CD14-positive monocyte (primary cell): ENCODE measurements around the gene PLOD2. TPM values are rescaled to one million over a fixed set of nuclear protein-coding genes. Genes with fewer than 3 reads are reported as not detected.

ENCODE experiments used
- DNase-seq, 3 donors: peaks; one replicate each; pipeline ENCODE4 v3.0.0-alpha.2; 2011 to 2022
- H2AFZ ChIP-seq: 2 replicates; pipeline ENCODE4 v1.6.0; 2012; ENCODE audit warnings: mild to moderate bottlenecking, low read depth, low read length, inconsistent platforms; ENCODE audit not compliant: insufficient read depth, poor library complexity, severe bottlenecking
- H3K27ac ChIP-seq, 2 donors: 1 replicate in 1 of 2; 2 replicates in 1 of 2; pipeline ENCODE4 v1.5.1; 2012 to 2013; ENCODE audit warnings: low read length in 2 of 2, control low read depth in 1 of 2, inconsistent platforms in 1 of 2, low read depth in 1 of 2, mild to moderate bottlenecking in 1 of 2
- H3K27me3 ChIP-seq, 2 donors: one replicate each; pipeline versions ENCODE4 v1.6.0 to v1.6.1; 2011 to 2013; ENCODE audit warnings: low read length in 2 of 2; ENCODE audit not compliant: control insufficient read depth in 2 of 2, insufficient read depth in 2 of 2
- H3K36me3 ChIP-seq, 2 donors: replicated peaks in 1 of 2; 1 replicate in 1 of 2; 2 replicates in 1 of 2; pipeline versions ENCODE4 v1.5.1 to v1.6.1; 2012 to 2013; ENCODE audit warnings: low read length in 2 of 2, control low read depth in 1 of 2, inconsistent platforms in 1 of 2, mild to moderate bottlenecking in 1 of 2; ENCODE audit not compliant: insufficient read depth in 2 of 2, control insufficient read depth in 1 of 2
- H3K4me1 ChIP-seq, 2 donors: 1 replicate in 1 of 2; 2 replicates in 1 of 2; pipeline versions ENCODE4 v1.5.1 to v1.6.1; 2012 to 2013; ENCODE audit warnings: low read length in 2 of 2, control low read depth in 1 of 2, inconsistent platforms in 1 of 2, mild to moderate bottlenecking in 1 of 2, moderate library complexity in 1 of 2; ENCODE audit not compliant: insufficient read depth in 2 of 2, control insufficient read depth in 1 of 2
- H3K4me2 ChIP-seq: replicated peaks from 2 replicates; pipeline ENCODE3; 2012; ENCODE audit warnings: low read length, moderate library complexity, mild to moderate bottlenecking; ENCODE audit not compliant: poor library complexity, severe bottlenecking; ENCODE audit errors: extremely low read depth
- H3K4me3 ChIP-seq, 3 experiments: fragments of 200-600 bp in 1 of 3; sonication (generic) in 1 of 3; replicated peaks in 1 of 3; 1 replicate in 2 of 3; 2 replicates in 1 of 3; pipeline ENCODE4 v1.5.1; 2011 to 2013; ENCODE audit warnings: low read length in 3 of 3, mild to moderate bottlenecking in 3 of 3, control low read depth in 2 of 3, low read depth in 2 of 3, inconsistent platforms in 1 of 3, moderate library complexity in 1 of 3
- H3K79me2 ChIP-seq: 2 replicates; pipeline ENCODE4 v1.6.0; 2012; ENCODE audit warnings: mild to moderate bottlenecking, control low read depth, inconsistent platforms, low read length, moderate library complexity; ENCODE audit not compliant: insufficient read depth
- H3K9ac ChIP-seq: 2 replicates; pipeline ENCODE4 v1.6.0; 2017; ENCODE audit warnings: low read length, mild to moderate bottlenecking; ENCODE audit not compliant: insufficient read depth, poor library complexity, severe bottlenecking
- H3K9me3 ChIP-seq, 2 donors: replicated peaks in 1 of 2; 1 replicate in 1 of 2; 2 replicates in 1 of 2; pipeline versions ENCODE4 v1.5.1 to v1.6.1; 2012 to 2013; ENCODE audit warnings: low read length in 2 of 2, control low read depth in 1 of 2; ENCODE audit not compliant: control insufficient read depth in 1 of 2, insufficient read depth in 1 of 2
- H4K20me1 ChIP-seq: 2 replicates; pipeline ENCODE4 v1.6.0; 2012; ENCODE audit warnings: mild to moderate bottlenecking, low read length, control low read depth, moderate library complexity; ENCODE audit not compliant: insufficient read depth
- H3K27ac Mint-ChIP-seq, 7 donors: one replicate each; pipeline ENCODE4 v1.8.0; 2020; ENCODE audit warnings: mild to moderate bottlenecking in 7 of 7, mixed read lengths in 7 of 7, moderate library complexity in 6 of 7, inconsistent platforms in 2 of 7
- H3K27me3 Mint-ChIP-seq, 3 donors: one replicate each; pipeline ENCODE4 v1.8.0; 2021 to 2022; ENCODE audit warnings: low read depth in 3 of 3, mild to moderate bottlenecking in 3 of 3, mixed read lengths in 3 of 3, moderate library complexity in 3 of 3, inconsistent platforms in 1 of 3
- H3K36me3 Mint-ChIP-seq, 2 donors: one replicate each; pipeline ENCODE4 v1.8.0; 2020; ENCODE audit warnings: mixed read lengths in 2 of 2, inconsistent platforms in 1 of 2, mild to moderate bottlenecking in 1 of 2
- H3K4me1 Mint-ChIP-seq: one replicate; pipeline ENCODE4 v1.8.0; 2020; ENCODE audit warnings: mild to moderate bottlenecking, mixed read lengths
- H3K4me3 Mint-ChIP-seq, 2 donors: one replicate each; pipeline ENCODE4 v1.8.0; 2020; ENCODE audit warnings: mild to moderate bottlenecking in 2 of 2, mixed read lengths in 2 of 2, moderate library complexity in 1 of 2
- H3K9me3 Mint-ChIP-seq, 7 donors: one replicate each; pipeline ENCODE4 v1.8.0; 2020 to 2022; ENCODE audit warnings: mixed read lengths in 7 of 7, mild to moderate bottlenecking in 6 of 7, moderate library complexity in 6 of 7, inconsistent platforms in 2 of 7
- WGBS: methylation state at CpG from one replicate; pipeline ENCODE4 v1.1.5; 2013; ENCODE audit warnings: missing lambda C conversion rate; ENCODE audit not compliant: insufficient coverage; 5-methylcytosine and 5-hydroxymethylcytosine counted together
- intact Hi-C, 2 donors: fragments of 100-400 bp; cut with micrococcal nuclease; formaldehyde crosslinking; loops; one replicate each; pipeline versions ENCODE4 v1.15.0 to v1.15.1; 2023
- polyA plus RNA-seq, 3 donors: library from polyadenylated mRNA; depleted of rRNA in 1 of 3; unstranded in 2 of 3; stranded (reverse) in 1 of 3; fragments of 300-500 nt in 2 of 3; fragments of >200 nt in 1 of 3; fragmentation: Illumina TruSeq in 2 of 3; gene quantifications; 1 replicate in 2 of 3; 2 replicates in 1 of 3; pipeline ENCODE4 v1.2.3, GENCODE V29; 2012 to 2021
- TF ChIP-seq, protein P1 (sequence below): fragments of 200-600 bp; IDR thresholded peaks from one replicate; pipeline ENCODE4 v1.8.0; 2022; ENCODE audit warnings: antibody characterized with exemption, mild to moderate bottlenecking

The PLOD2 gene
- polyA plus RNA-seq, 3 donors, result not detected

DNA sequence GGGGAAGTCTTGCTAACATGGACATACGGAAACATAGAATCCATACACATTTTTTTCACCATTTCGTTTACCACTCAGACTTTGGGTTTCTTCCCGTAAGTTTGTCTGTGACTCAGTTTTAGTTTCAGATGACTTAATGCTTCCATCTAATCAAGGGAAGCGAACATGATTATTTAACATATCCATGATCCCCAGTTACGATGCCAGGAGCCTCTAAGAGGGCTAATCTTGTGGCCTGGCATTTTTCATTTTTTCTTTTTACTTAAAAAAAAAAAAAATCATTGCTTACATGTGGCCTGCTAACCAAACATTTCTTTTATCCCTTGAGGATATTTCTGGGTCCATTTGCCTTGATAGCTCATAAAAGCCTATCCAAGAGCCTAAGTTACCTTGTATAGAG lies 20.2 kb upstream of the PLOD2 start:
- H3K4me2 ChIP-seq, result no peak overlapping the region
- Mint-ChIP-seq H3K27me3 (peaks cover 2 to 4% (median 4%) of the 10 kb centered on the region in 3 donors), H3K36me3 (no peaks in the 10 kb centered on the region), H3K4me3 (no peak overlapping the region), H3K27ac (no peak overlapping the region), H3K4me1 (no peaks in the 10 kb centered on the region), H3K9me3 (peaks cover 0 to 3% (median 2%) of the 10 kb centered on the region in 7 donors)
- H3K27me3 ChIP-seq, result no peaks in the 10 kb centered on the region
- H3K4me3 ChIP-seq, result no peak overlapping the region
- H3K27ac ChIP-seq, result no peak overlapping the region
- H3K4me1 ChIP-seq, result no peaks in the 10 kb centered on the region
- no peaks in the 10 kb centered on the region for H4K20me1 ChIP-seq
- H3K9me3 ChIP-seq, result no peaks in the 10 kb centered on the region
- no peaks in the 10 kb centered on the region for H3K36me3 ChIP-seq
- no peak overlapping the region for H3K9ac ChIP-seq
- DNase-seq, result no peak
- TF ChIP-seq, protein P1, sequence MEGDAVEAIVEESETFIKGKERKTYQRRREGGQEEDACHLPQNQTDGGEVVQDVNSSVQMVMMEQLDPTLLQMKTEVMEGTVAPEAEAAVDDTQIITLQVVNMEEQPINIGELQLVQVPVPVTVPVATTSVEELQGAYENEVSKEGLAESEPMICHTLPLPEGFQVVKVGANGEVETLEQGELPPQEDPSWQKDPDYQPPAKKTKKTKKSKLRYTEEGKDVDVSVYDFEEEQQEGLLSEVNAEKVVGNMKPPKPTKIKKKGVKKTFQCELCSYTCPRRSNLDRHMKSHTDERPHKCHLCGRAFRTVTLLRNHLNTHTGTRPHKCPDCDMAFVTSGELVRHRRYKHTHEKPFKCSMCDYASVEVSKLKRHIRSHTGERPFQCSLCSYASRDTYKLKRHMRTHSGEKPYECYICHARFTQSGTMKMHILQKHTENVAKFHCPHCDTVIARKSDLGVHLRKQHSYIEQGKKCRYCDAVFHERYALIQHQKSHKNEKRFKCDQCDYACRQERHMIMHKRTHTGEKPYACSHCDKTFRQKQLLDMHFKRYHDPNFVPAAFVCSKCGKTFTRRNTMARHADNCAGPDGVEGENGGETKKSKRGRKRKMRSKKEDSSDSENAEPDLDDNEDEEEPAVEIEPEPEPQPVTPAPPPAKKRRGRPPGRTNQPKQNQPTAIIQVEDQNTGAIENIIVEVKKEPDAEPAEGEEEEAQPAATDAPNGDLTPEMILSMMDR, result no peak
- intact Hi-C loops, result no loop called here
- 93% methylated on average over 3 of the region's 5 CpGs for WGBS
- H3K79me2 ChIP-seq, result no peaks in the 10 kb centered on the region
- H2AFZ ChIP-seq, result no peak overlapping the region

GRCh38 chr3:146180376-146180775 lies 19.4 kb upstream of the PLOD2 start:
- Mint-ChIP-seq H3K36me3 (no peaks in the 10 kb centered on the region), H3K9me3 (peaks cover 0 to 3% (median 2%) of the 10 kb centered on the region in 7 donors), H3K4me1 (no peaks in the 10 kb centered on the region), H3K27me3 (peaks cover 2 to 7% (median 2%) of the 10 kb centered on the region in 3 donors), H3K4me3 (no peak overlapping the region), H3K27ac (no peak overlapping the region)
- H3K4me2 ChIP-seq, result no peak overlapping the region
- no peak for DNase-seq
- H3K27me3 ChIP-seq, result no peaks in the 10 kb centered on the region
- TF ChIP-seq, protein P1, result no peak
- no peaks in the 10 kb centered on the region for H3K79me2 ChIP-seq
- H3K36me3 ChIP-seq, result no peaks in the 10 kb centered on the region
- intact Hi-C loops, result no loop called here
- no peak overlapping the region for H3K4me3 ChIP-seq
- H3K9me3 ChIP-seq, result no peaks in the 10 kb centered on the region
- no peak overlapping the region for H3K9ac ChIP-seq
- no peak overlapping the region for H3K27ac ChIP-seq
- H3K4me1 ChIP-seq, result no peaks in the 10 kb centered on the region
- H4K20me1 ChIP-seq, result no peaks in the 10 kb centered on the region
- 90% methylated on average over 3 of the region's 6 CpGs for WGBS
- H2AFZ ChIP-seq, result no peak overlapping the region
